Loucy (cell line): ENCODE measurements around the gene NDUFV1.
"Not testable (repeated sequence)": the region's sequence is repeated elsewhere in the genome, so short reads cannot be mapped to it uniquely, and the experiment has no call there.

Experiments
- CTCF ChIP-seq: fragments of 200-600 bp; sonication (generic); conservative IDR thresholded peaks from 2 replicates; pipeline ENCODE4 v1.5.1; 2014; ENCODE audit warnings: mild to moderate bottlenecking, antibody characterized with exemption, low read length
- EZH2phosphoT487 ChIP-seq: fragments of 200-600 bp; IDR thresholded peaks from 2 replicates; pipeline ENCODE4 v1.6.1; 2018; ENCODE audit warnings: antibody characterized with exemption, mild to moderate bottlenecking, moderate library complexity, borderline replicate concordance

GRCh38 chr11:67563705-67564114, 43.0 kb upstream of the NDUFV1 start:
- not testable (repeated sequence) for TF ChIP-seq CTCF, EZH2phosphoT487
